ENCODE measurements around the gene WDR49.

DNA sequence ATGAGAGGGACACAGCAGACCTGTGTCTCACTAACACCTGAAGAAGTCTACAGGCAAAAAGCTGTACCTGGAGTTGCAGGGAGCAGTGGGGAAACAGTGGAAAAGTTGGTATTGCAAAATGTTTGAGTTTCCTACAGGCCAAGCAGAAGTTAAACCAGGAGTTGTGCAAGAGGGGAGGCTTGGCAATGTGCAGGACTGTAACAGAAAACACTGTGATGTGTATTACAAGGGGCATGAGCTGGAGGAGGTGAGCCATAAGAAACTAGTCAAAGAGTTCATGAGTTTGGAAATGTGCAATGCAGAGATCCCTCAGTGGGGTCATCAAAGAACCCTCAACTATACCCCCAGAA lies 132.8 kb downstream of the WDR49 start:
- TF ChIP-seq, protein P1, sequence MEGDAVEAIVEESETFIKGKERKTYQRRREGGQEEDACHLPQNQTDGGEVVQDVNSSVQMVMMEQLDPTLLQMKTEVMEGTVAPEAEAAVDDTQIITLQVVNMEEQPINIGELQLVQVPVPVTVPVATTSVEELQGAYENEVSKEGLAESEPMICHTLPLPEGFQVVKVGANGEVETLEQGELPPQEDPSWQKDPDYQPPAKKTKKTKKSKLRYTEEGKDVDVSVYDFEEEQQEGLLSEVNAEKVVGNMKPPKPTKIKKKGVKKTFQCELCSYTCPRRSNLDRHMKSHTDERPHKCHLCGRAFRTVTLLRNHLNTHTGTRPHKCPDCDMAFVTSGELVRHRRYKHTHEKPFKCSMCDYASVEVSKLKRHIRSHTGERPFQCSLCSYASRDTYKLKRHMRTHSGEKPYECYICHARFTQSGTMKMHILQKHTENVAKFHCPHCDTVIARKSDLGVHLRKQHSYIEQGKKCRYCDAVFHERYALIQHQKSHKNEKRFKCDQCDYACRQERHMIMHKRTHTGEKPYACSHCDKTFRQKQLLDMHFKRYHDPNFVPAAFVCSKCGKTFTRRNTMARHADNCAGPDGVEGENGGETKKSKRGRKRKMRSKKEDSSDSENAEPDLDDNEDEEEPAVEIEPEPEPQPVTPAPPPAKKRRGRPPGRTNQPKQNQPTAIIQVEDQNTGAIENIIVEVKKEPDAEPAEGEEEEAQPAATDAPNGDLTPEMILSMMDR (IDR thresholded peaks at IDR 0.05) = no peak
- no peak for TF ChIP-seq EZH2 (IDR thresholded peaks at IDR 0.05)
